ENCODE results near the gene MYRF.

- no peak for TF ChIP-seq FOXJ3 (CRISPR knock-in tag; IDR thresholded peaks at IDR 0.05)
- no peak for TF ChIP-seq ILK (tag; IDR thresholded peaks at IDR 0.05; ENCODE audit: borderline replicate concordance, low read depth)
- TF ChIP-seq ZBTB40 (IDR thresholded peaks at IDR 0.05) = no peak
- no peak for TF ChIP-seq ZBTB40 (CRISPR knock-in tag; IDR thresholded peaks at IDR 0.05)
- TF ChIP-seq ATF3 (IDR thresholded peaks at IDR 0.05) = no peak
- TF ChIP-seq ATF3 (CRISPR knock-in tag; conservative IDR thresholded peaks at IDR 0.05) = no peak
- TF ChIP-seq HNRNPUL1 (IDR thresholded peaks at IDR 0.05; ENCODE audit: low read length) = no peak
- no peak for TF ChIP-seq SFPQ (IDR thresholded peaks at IDR 0.05; ENCODE audit: low read depth, low read length)
Measured at GRCh38 chr11:61832754-61833153, 80.3 kb downstream of the MYRF start.

Data from K562 (cell line).